RWPE2 (cell line): ENCODE measurements around the gene AP2B1.
"Not testable (repeated sequence)": the region's sequence is repeated elsewhere in the genome, so short reads cannot be mapped to it uniquely, and the experiment has no call there.

Experiments
- ATAC-seq: fragments of 200-7000 bp; cut with Tn5 transposase; 3 replicates; pipeline ENCODE4 v1.9.1; 2021; ENCODE audit warnings: low read depth
- DNase-seq: peaks from one replicate; pipeline ENCODE4 v3.0.0-alpha.2; 2020; ENCODE audit warnings: low spot score
- H3K27ac ChIP-seq: fragments of 450-650 bp; 2 replicates; pipeline ENCODE4 v1.5.1; 2017; ENCODE audit warnings: mild to moderate bottlenecking; ENCODE audit not compliant: poor library complexity, severe bottlenecking
- H3K27me3 ChIP-seq: fragments of 250-450 bp; sonication (Bioruptor Pico); 2 replicates; pipeline ENCODE4 v1.5.1; 2021; ENCODE audit warnings: mild to moderate bottlenecking, moderate library complexity; ENCODE audit not compliant: insufficient read depth, poor library complexity, severe bottlenecking
- H3K36me3 ChIP-seq: fragments of 250-450 bp; sonication (Bioruptor Pico); 2 replicates; pipeline ENCODE4 v1.5.1; 2020; ENCODE audit warnings: low read depth, mild to moderate bottlenecking, moderate library complexity
- H3K4me1 ChIP-seq: fragments of 250-450 bp; sonication (Bioruptor Pico); 2 replicates; pipeline ENCODE4 v1.5.1; 2021; ENCODE audit warnings: mild to moderate bottlenecking, moderate library complexity; ENCODE audit not compliant: insufficient read depth, poor library complexity, severe bottlenecking
- H3K4me3 ChIP-seq: fragments of 250-450 bp; sonication (Bioruptor Pico); 2 replicates; pipeline ENCODE4 v1.5.1; 2021; ENCODE audit warnings: mild to moderate bottlenecking, moderate library complexity; ENCODE audit not compliant: severe bottlenecking
- H3K9me3 ChIP-seq: fragments of 250-450 bp; sonication (Bioruptor Pico); 2 replicates; pipeline ENCODE4 v1.5.1; 2021; ENCODE audit warnings: mild to moderate bottlenecking, moderate library complexity; ENCODE audit not compliant: severe bottlenecking
- CTCF ChIP-seq: fragments of 450-650 bp; IDR thresholded peaks from one replicate; pipeline ENCODE4 v1.5.1; 2017; ENCODE audit warnings: mild to moderate bottlenecking, moderate library complexity; ENCODE audit not compliant: poor library complexity, severe bottlenecking

The AP2B1 gene

DNA sequence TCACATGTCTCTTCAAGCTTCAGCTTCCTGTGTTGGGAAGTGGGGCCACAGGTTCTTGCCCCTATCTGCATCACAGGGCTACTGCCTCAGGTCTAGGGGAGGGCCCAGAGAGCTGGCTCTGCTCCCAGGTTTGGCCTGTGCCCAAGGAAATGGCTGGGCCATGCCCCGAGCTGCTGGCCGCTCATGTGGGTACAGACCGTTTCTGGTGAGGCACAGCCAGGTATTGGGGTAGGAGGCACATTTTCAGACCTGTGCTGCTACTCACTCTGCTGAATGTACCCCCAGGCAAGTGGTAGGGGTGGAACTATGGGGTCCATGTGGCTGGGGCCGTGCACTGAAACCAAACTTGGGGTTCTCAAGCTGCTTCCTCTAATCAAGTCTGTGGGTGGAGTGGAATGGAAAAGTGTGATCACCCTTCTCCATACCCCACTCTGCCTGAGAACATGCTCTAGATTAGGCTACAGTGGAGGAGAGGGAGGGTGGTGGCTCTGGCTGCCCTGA lies 161.3 kb downstream of the AP2B1 start:
- ATAC-seq (peak; percentile 54), DNase-seq (no peak)
- no peaks in the 10 kb centered on the region for H3K27me3 ChIP-seq
- H3K27ac ChIP-seq = no peak overlapping the region
- no peaks in the 10 kb centered on the region for H3K36me3 ChIP-seq
- no peaks in the 10 kb centered on the region for H3K9me3 ChIP-seq
- no peak for TF ChIP-seq CTCF
- H3K4me3 ChIP-seq = no peak overlapping the region
- H3K4me1 ChIP-seq = peaks cover 10% of the 10 kb centered on the region

DNA sequence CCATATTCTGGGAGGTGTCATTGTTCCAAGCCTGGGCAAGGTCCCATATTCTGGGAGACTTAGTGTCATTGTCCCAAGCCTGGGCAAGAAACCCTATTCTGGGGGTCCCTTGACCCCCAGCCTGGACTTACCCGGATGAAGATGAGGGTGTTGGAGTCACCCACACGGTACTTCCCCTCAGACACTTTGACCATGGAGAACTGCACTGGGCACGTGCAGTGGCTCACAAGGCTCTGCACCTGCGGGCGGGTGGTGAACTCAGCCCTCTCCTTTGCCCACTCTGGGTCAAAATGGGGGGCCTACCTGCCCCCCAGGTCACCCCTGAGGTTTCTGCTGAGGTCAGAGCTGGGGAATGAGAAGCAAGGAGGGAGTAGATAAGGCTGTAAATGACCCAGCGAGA lies 161.9 kb downstream of the AP2B1 start:
- DNase-seq (no peak), ATAC-seq (no peak)
- Histone ChIP-seq H3K36me3 (no peaks in the 10 kb centered on the region), H3K9me3 (no peaks in the 10 kb centered on the region), H3K4me1 (peaks cover 10% of the 10 kb centered on the region), H3K4me3 (no peak overlapping the region), H3K27ac (no peak overlapping the region), H3K27me3 (no peaks in the 10 kb centered on the region)
- no peak for TF ChIP-seq CTCF

- Histone ChIP-seq H3K36me3 (no peaks in the 10 kb centered on the region), H3K4me1 (peaks cover 10% of the 10 kb centered on the region), H3K4me3 (no peak overlapping the region), H3K9me3 (no peaks in the 10 kb centered on the region), H3K27ac (no peak overlapping the region), H3K27me3 (no peaks in the 10 kb centered on the region)
- TF ChIP-seq CTCF = no peak
- ATAC-seq = no peak
- DNase-seq = no peak
Observed at GRCh38 chr17:35749560-35750412, 162.7 kb downstream of the AP2B1 start.

GRCh38 chr17:35750526-35751395 lies 163.6 kb downstream of the AP2B1 start:
- DNase-seq = no peak
- H3K27ac ChIP-seq = no peak overlapping the region
- no peaks in the 10 kb centered on the region for H3K27me3 ChIP-seq
- no peak overlapping the region for H3K4me3 ChIP-seq
- no peaks in the 10 kb centered on the region for H3K9me3 ChIP-seq
- TF ChIP-seq CTCF = no peak
- 0 out of 3 replicates have a peak, but pooled peaks have one; percentile 25 for ATAC-seq
- no peaks in the 10 kb centered on the region for H3K36me3 ChIP-seq
- H3K4me1 ChIP-seq = peaks cover 10% of the 10 kb centered on the region

- not testable (repeated sequence) for H3K36me3 ChIP-seq, H3K4me3 ChIP-seq, ATAC-seq, H3K27me3 ChIP-seq, H3K27ac ChIP-seq, DNase-seq, H3K9me3 ChIP-seq
- H3K4me1 ChIP-seq = peaks cover 10% of the 10 kb centered on the region
Observed at GRCh38 chr17:35751541-35751940, 164.4 kb downstream of the AP2B1 start.
